Measurements from ENCODE around the gene ATP8A1.

GRCh38 chr4:42366959-42367358 lies 289.9 kb downstream of the ATP8A1 start:
- TF ChIP-seq POLR2A (IDR thresholded peaks at IDR 0.05), result no peak
- TF ChIP-seq CTCF (IDR thresholded peaks at IDR 0.05), result no peak
